Measurements from ENCODE around the gene VKORC1. TPM values are rescaled to one million over a fixed set of nuclear protein-coding genes. Genes with fewer than 3 reads are reported as not detected.
"Not testable (repeated sequence)": the region's sequence is repeated elsewhere in the genome, so short reads cannot be mapped to it uniquely, and the experiment has no call there.

VKORC1 gene
- total RNA-seq (10 to 100 TPM; 30.6 to 31.7 TPM), total RNA-seq (5.3 to 9.6 reads per million in 2 donors)

- H3K36me3 Mint-ChIP-seq (ENCODE audit: low read depth), result no peaks in the 10 kb centered on the region
- ATAC-seq, result peak; percentile 92
Measured at GRCh38 chr16:31094424-31095120, at the start of gene VKORC1. TSS of gene VKORC1 (minus strand) at chr16:31094797. CDS start at chr16:31094729, 68 bp downstream.

GRCh38 chr16:31143694-31144148 lies 49.1 kb upstream of the VKORC1 start:
- Mint-ChIP-seq H3K4me3 (peak overlapping the region; percentile 80), H3K36me3 (ENCODE audit: low read depth) (no peaks in the 10 kb centered on the region), H3K27ac (peak overlapping the region; percentile 37), H3K4me1 (peaks cover 11% of the 10 kb centered on the region), H3K27me3 (peaks cover 16% of the 10 kb centered on the region)
- DNase-seq (no peak), ATAC-seq (no peak)
- H3K9me3 ChIP-seq (ENCODE audit: control insufficient read depth, low read length, poor library complexity, severe bottlenecking), result no peaks in the 10 kb centered on the region

More at GRCh38 chr16:31094424-31095120, at the start of gene VKORC1:
- Mint-ChIP-seq H3K4me3 (peak within 1 kb of the TSS; percentile 95), H3K4me1 (peaks cover 21% of the 10 kb centered on the region), H3K27me3 (no peaks in the 10 kb centered on the region), H3K27ac (peak within 1 kb of the TSS; percentile 98)
- peak; percentile 69 to 80 (median 73) for DNase-seq
- H3K9me3 ChIP-seq (ENCODE audit: control insufficient read depth, low read length, poor library complexity, severe bottlenecking), result no peaks in the 10 kb centered on the region

- Mint-ChIP-seq H3K27ac (peak overlapping the region; percentile 37), H3K4me1 (peaks cover 11% of the 10 kb centered on the region), H3K4me3 (peak overlapping the region; percentile 80), H3K27me3 (peaks cover 16% of the 10 kb centered on the region), H3K36me3 (ENCODE audit: low read depth) (no peaks in the 10 kb centered on the region)
- no peaks in the 10 kb centered on the region for H3K9me3 ChIP-seq (ENCODE audit: control insufficient read depth, low read length, poor library complexity, severe bottlenecking)
- ATAC-seq, result no peak
- DNase-seq, result no peak
Measured at GRCh38 chr16:31143011-31143693, 48.6 kb upstream of the VKORC1 start.

- Mint-ChIP-seq H3K4me3 (peak overlapping the region; percentile 68), H3K4me1 (peaks cover 6% of the 10 kb centered on the region), H3K27me3 (peaks cover 10% of the 10 kb centered on the region), H3K36me3 (ENCODE audit: low read depth) (no peaks in the 10 kb centered on the region), H3K27ac (peak overlapping the region; percentile 6)
- peak; percentile 89 for ATAC-seq
- peak; percentile 89 to 96 (median 95) for DNase-seq
- H3K9me3 ChIP-seq (ENCODE audit: control insufficient read depth, low read length, poor library complexity, severe bottlenecking), result no peaks in the 10 kb centered on the region
Measured at GRCh38 chr16:31142109-31143010, 47.8 kb upstream of the VKORC1 start.

- Mint-ChIP-seq H3K4me1 (peaks cover 6% of the 10 kb centered on the region), H3K27ac (peak overlapping the region; percentile 6), H3K27me3 (peaks cover 7% of the 10 kb centered on the region), H3K36me3 (ENCODE audit: low read depth) (no peaks in the 10 kb centered on the region), H3K4me3 (peak overlapping the region; percentile 68)
- ATAC-seq (no peak), DNase-seq (peak in 1 of 3 donors; percentile 10)
- no peaks in the 10 kb centered on the region for H3K9me3 ChIP-seq (ENCODE audit: control insufficient read depth, low read length, poor library complexity, severe bottlenecking)
Measured at GRCh38 chr16:31141489-31142108, 47.0 kb upstream of the VKORC1 start.

- not testable (repeated sequence) for H3K4me1 Mint-ChIP-seq; ATAC-seq; DNase-seq; H3K36me3 Mint-ChIP-seq (ENCODE audit: low read depth); H3K27me3 Mint-ChIP-seq; H3K9me3 ChIP-seq (ENCODE audit: control insufficient read depth, low read length, poor library complexity, severe bottlenecking)
- peak overlapping the region; percentile 6 for H3K27ac Mint-ChIP-seq
- H3K4me3 Mint-ChIP-seq, result peak overlapping the region; percentile 5
Measured at GRCh38 chr16:31141071-31141469, 46.5 kb upstream of the VKORC1 start.

GRCh38 chr16:31138621-31139578 lies 44.3 kb upstream of the VKORC1 start:
- Mint-ChIP-seq H3K4me3 (no peak overlapping the region), H3K27me3 (no peaks in the 10 kb centered on the region), H3K27ac (no peak overlapping the region), H3K36me3 (ENCODE audit: low read depth) (no peaks in the 10 kb centered on the region), H3K4me1 (peaks cover 7% of the 10 kb centered on the region)
- ATAC-seq (no peak), DNase-seq (no peak)
- H3K9me3 ChIP-seq (ENCODE audit: control insufficient read depth, low read length, poor library complexity, severe bottlenecking), result no peaks in the 10 kb centered on the region

- H3K27me3 Mint-ChIP-seq; H3K4me3 Mint-ChIP-seq; H3K36me3 Mint-ChIP-seq (ENCODE audit: low read depth); ATAC-seq; H3K4me1 Mint-ChIP-seq; H3K9me3 ChIP-seq (ENCODE audit: control insufficient read depth, low read length, poor library complexity, severe bottlenecking); DNase-seq; H3K27ac Mint-ChIP-seq: not testable (repeated sequence)
Measured at GRCh38 chr16:31136822-31137499, 42.4 kb upstream of the VKORC1 start.

GRCh38 chr16:31136287-31136662 lies 41.7 kb upstream of the VKORC1 start:
- Mint-ChIP-seq H3K36me3 (ENCODE audit: low read depth) (no peaks in the 10 kb centered on the region), H3K27me3 (no peaks in the 10 kb centered on the region), H3K4me3 (no peak overlapping the region), H3K27ac (peak overlapping the region; percentile 37), H3K4me1 (peaks cover 4% of the 10 kb centered on the region)
- ATAC-seq, result no peak
- H3K9me3 ChIP-seq (ENCODE audit: control insufficient read depth, low read length, poor library complexity, severe bottlenecking), result no peaks in the 10 kb centered on the region
- DNase-seq, result no peak

- Mint-ChIP-seq H3K27ac (peak within 1 kb of the TSS; percentile 37), H3K4me3 (no peak within 1 kb of the TSS), H3K36me3 (ENCODE audit: low read depth) (no peaks in the 10 kb centered on the region), H3K27me3 (no peaks in the 10 kb centered on the region), H3K4me1 (peaks cover 4% of the 10 kb centered on the region)
- H3K9me3 ChIP-seq (ENCODE audit: control insufficient read depth, low read length, poor library complexity, severe bottlenecking), result no peaks in the 10 kb centered on the region
- ATAC-seq (no peak), DNase-seq (no peak)
Measured at GRCh38 chr16:31135535-31136286, 41.1 kb upstream of the VKORC1 start, which contains the start of gene PRSS8. TSS of gene PRSS8 (minus strand) at chr16:31135727. CDS start at chr16:31135498, 229 bp downstream.

All from T-helper 17 cell (primary cell).